NCI-H82 treated with DMSO at 0.1 percent for 48 hours (cell line): ENCODE data around the gene TSN.
"Not testable (repeated sequence)": the region's sequence is repeated elsewhere in the genome, so short reads cannot be mapped to it uniquely, and the experiment has no call there.

Experiments
- DNase-seq: peaks from one replicate; lab custom pipeline; 2025; ENCODE audit not compliant: unreplicated experiment; lab: John Stamatoyannopoulos, UW

TSN gene

DNA sequence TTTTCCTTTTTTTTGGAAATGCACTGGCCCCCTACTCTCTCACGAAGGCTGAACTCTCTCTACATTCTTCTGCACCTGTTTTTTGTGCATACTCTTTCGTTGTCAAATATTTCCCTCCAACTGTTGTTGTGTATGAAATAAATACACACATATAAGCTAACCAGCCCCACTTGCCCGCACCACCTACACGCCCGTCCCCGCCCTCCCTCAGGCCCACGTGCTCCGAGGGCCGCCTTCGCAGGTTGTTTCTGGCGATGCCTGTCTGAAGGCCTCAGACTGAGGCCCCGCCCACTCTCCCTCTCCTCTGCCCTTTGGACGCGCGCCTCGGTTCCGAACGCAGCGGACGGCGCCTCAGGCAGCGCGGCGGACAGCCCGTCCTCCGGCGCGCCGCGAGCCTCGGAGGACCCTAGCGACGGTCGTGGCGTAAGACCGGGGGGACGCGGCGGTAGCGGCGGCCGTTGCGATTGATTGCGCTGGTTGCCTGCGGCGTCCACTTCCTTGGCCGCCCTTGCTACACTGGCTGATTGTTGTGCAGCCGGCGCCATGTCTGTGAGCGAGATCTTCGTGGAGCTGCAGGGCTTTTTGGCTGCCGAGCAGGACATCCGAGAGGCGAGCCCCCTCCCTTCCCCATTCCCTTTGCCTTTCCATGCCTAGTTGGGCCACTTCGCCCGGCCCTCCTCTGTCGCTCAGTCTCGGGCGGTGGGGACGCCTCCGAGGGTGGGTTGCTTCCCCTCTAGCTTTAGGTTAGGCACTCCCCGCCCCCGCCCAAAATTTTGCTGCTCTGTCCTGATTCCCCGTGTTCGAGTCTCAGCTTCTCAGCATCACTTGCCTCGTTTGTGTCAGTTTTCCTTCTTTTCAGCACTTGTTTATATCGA lies at the start of gene TSN:
TSN (plus strand) TSS at position 415 of the 875 bp plus-strand sequence; CDS start at position 544, 129 bp downstream.
- DNase-seq = peak; percentile 94

DNA sequence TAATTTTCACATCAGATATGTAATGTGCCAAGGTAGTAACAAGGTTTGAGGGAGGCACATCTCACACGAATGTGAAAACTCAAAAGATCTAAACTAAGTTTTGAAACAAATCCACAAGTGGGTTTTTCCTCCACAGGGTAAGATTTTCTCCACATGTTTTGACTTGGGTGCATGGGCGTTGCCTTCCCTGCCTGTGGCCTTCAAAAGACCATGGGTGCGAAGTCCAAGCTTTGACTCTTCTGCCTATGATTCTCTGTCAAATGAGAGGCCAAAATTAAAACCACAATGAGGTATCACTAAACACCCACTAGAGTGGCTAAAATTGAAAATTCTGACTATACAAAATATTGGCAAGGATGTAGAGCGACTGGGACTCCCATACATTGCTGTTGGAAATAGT lies 49.5 kb upstream of the TSN start:
- DNase-seq = no peak

DNA sequence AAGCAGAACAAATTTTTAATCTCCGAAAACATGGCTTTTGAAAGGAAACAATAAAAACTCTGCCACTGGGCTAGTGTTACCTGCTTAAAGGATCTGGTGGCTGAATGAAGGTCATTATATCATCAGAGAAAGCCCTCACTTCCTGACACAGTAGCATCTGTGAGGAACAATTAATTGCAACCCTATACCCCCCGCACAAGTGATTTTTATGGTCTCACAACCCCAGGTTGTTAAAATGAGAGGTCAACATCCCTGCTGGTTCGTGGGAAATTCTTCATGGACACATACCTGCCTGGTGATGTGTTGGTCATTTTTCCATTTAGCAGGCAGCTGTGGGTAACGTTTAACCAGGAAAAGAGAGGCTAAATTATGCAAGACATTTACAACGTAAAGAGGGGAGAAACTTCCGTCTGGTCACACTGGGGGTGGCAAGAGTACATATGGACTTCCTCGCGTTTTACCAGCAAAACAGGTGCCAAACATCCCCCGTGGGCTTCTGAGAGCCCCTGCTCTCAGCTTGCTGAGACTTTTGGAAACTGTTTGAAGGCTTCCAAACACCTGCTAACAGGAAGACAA lies 48.0 kb upstream of the TSN start:
- DNase-seq = no peak

DNA sequence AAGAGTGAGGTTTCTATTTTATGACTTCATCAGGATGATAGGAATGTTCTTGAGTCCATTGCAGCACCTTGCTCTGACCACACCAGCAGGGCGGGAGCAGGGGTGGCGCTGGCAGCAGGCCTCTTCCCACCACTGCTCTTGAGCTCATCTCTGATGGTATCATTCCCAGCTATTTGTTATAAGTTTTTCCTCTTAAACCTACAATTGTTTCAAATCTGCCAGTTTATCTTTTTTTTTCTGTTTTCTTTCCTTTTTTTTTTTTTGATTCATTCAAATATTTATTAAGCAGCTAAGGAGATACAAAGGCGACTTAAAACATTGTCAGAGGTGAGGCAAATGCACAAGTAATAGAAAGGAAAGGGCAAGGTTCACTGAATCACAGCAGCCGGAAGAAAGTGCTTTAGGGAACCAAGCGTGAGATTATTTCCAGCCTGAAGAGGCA lies 47.5 kb upstream of the TSN start:
- DNase-seq = no peak

DNA sequence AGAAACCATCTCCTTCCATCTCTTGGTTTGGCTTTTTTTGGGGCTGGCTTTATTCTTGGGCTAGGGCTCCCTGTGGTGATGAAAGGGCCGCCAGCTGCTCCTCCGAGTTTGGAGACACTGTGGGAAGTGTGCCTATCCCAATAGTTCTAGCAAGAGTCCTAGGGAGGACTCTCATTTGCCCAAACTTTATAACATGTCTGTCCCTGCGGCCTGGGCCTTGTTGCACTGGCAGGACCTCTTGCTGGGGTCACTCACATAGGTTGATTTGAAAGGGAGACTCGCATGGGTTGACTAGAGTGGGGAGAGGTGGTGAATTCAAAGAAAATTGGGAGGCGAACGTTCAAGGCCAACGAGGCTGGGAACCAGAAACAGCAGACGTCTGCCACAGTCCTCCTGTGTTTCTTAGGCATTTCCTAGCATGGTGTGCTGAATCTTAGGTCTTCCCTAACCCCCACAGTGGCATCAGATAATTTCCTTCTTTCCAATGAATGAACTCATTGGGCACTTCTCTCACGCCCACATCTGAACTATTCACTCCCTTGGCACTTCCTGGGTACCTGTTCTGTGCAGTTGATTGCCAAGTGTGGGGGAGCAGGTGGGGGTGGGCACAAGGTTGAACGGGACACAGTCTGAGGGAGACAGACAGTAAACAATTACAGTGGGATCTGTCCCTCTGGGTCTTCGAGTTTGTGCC lies 45.5 kb upstream of the TSN start:
- DNase-seq = no peak

DNA sequence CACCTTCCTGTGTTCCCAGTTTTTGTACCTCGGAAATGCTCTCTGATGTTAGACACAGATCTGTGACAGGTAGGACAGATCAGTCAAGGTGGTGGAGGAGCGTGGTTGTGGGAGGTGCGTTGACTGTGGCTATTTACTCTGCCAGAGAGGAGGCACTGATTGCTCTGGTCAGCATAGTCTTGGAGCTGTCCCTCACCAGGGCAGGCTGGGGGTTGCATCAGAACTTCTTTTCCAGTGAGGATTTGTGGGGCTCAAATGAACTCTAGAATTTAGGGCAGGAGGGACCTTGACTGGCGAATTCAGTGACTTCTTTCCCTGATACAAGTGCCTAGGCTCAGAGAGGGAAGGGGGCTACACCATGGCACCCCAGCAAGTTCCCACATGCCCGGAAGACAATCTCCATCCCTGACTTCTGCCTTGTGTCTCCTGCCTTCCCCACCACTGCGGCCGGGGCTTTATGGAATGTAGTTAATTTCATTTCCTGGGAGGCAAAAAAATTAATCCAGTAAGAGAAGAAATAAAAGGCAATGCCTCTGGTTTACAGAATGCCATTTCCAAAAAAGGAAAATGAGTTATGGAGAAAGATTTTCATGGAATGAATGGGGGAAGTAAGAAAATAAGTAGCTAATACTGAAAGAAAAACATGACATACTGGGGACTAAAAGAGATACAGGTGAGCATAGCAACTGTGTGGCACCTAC lies 44.8 kb upstream of the TSN start:
- DNase-seq = no peak

DNA sequence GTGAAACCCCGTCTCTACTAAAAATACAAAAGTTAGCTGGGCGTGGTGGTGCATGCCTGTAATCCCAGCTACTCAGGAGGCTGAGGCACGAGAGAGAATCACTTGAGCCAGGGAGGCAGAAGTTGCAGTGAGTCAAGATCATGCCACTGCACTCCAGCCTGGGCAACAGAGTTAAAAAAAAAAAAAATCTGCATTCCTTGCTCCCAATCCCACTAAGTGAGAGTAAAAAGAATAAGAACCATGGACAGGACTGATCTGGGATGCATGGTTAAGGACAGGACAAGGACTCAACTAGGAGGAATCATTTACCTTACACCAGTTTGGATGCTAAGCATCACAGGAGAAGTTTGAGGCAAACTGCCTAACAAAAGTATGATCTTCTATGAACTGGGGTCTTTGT lies 44.0 kb upstream of the TSN start:
- DNase-seq = not testable (repeated sequence)

DNA sequence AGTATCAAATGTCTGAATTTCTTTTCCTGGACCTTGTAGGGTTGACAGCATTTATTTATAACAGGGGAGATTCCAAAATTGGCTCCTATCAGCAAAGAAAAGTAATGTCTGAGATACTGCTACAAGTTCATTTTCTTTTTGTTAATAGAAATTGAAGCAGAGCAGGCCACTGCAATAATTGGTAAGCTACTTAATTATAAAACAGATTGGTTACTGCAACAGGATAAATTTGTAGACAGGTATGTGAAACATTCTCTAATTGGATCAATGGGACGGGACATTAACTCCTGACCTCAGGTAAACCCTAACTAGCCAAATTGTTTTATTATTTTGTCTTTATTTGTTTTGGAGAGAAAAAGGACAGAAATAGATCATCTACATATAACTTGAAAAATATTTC lies 39.3 kb upstream of the TSN start:
- DNase-seq = peak; percentile 24

DNA sequence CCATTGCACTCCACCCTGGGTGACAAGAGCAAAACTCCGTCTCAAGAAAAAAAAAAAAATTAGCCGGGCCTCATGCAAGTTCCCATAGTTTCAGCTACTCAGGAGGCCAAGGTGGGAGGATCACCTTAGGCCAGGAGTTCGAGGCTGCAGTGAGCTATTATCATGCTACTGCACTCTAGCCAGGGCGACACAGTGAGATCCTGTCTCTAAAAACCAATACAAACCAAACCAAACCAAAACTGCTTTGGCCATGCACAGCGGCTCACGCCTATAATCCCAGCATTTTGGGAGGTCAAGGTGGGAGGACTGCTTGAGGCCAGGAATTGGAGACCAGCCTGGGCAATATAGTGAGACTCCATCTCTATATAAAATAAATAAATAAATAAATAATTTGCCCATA lies 37.9 kb upstream of the TSN start:
- no peak for DNase-seq

DNA sequence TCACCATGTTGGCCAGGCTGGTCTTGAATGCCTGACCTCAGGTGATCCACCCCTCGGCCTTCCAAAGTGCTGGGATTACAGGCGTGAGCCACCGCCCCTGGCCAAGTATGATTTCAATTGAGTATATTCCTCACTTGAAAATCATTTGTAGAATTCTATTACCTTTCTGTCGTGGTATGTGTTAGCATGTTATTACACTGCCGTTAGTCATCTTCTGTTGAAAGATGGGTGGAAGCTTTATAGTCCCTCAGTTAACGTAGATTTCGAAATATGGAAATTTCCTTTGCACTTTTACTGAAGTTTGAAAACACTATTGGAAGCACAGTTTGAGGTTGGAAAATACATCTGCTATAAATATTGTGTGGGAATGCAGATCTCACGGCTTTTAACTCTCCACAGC lies 33.5 kb upstream of the TSN start:
- DNase-seq = no peak

DNA sequence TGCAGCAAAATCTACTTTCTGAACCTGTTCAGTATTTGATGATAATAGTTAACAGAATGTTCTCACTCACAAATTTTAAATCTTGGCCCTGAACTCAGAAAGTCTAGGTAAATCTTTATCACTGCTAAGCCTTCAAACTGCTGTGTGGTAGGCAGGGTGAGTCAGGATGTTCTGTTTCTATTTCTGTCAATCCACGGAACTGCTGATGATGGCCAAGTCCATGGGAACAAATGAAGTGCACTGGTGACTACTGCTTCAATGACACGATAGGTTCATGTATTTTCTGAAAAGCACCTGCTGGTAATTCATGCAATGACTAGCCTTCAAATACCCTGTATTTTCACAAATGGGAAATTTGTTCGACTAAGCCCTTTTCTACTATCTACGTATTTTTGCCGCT lies 33.0 kb upstream of the TSN start:
- no peak for DNase-seq

DNA sequence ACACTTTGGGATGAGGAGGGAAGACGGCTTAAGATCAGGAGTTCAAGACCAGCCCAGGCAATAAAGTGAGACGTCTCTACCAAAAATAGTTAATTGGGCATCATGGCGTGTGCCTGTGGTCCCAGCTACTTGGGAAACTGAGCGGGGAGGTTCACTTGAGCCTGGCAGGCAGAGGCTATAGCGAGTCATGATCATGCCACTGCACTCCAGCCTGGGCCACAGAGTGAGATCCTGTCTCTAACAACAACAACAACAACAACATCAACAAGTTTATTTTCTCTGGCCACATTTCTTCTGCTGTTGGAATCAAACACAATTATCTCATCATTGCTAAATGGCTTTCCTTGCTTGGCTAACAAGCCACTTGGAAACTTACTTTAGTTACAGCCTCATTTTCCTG lies 32.1 kb upstream of the TSN start:
- no peak for DNase-seq

DNA sequence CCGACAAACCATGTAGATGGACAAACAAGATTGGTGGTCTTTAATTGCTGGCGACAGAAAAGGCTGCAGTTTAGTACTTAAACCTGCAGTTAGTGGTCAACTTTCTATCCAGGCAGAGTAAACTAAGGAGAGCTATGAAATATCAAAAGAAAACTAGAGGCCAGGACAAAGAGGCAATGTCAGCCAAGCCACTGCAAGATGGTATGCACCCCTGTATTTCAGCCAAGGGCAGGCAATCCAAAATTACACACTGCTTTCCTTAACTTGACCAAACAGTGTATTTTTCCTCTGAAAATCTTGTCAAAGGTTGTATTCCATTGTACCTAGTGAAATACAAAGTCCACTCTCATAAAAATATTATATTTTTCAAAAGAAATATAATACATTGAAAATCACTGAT lies 28.1 kb upstream of the TSN start:
- no peak for DNase-seq

DNA sequence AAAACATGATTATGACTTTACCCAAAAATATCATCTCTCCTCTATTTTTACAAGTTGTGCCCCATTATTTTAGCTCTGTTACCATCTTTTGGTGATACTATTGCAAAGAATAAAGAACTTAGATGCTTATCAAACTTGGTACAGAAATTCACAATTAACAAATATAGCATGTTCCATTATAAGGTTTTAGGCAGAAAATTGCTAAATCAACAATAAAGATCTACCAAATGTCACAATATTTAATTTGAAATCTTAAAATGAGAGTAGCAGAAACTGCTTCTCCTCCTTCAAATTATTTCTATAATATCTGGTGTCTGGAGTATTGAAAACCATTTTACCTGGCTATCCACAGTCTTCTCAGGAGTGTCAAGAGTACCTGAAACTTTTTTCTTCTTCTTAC lies 27.5 kb upstream of the TSN start:
- DNase-seq = no peak

DNA sequence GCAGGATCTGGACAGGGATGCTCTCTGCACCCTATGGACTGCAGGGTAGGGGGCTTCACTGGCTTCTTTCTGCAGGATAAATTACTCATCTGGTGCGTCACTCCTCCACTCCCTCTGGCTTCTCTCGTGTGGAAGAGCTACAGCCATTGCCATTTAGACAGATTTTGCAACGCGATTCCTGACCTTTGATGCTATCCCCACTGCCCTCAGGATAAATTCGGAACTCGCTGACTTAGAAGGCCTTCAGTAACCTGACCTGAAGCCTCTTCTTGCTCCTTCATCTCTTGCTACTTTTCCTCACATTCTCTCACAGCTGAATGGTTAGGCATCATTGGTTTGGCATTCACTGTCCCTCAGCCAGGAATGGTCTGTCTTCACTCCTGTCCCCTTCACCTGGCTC lies 24.1 kb upstream of the TSN start:
- DNase-seq = no peak

DNA sequence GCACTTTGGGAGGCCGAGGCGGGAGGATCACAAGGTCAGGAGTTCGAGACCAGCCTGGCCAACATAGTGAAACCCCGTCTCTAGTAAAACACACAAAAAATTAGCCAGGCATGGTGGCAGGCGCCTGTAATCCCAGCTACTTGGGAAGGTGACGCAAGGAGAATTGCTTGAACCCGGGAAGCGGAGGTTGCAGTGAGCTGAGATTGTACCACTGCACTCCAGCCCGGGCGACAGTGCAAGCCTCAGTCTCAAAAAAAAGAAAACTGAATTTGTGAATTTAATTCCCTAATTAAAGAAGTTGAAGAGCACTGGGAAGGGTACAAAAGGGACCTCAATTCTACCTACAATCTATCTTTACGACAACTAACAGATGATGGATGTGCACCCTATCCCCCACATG lies 20.9 kb upstream of the TSN start:
- DNase-seq = not testable (repeated sequence)

DNA sequence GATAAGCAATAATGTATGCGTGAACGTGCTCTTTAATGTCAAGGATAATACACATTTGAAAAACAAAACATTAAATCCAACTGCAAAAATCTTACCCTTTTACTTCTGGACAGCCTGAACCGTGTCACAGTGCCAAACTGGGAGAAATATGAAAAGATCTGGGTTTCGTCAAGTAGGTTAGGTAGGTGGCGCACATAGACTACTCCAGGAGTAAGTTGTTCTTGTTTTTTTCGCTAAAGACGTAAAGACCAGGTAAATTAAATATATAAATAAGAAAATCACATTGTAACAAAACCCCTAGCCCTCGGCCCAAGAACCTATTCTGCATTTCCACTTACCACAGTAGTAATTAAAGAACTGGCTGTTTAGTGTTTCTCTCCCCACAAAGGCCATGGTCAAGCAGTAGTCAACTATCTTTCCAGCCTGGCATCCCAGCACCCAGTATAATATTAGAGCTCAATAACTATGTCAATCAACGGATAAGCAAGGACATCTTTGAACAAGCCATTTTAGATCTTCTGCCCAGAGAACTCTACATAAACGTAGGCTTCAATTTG lies 19.9 kb upstream of the TSN start:
- no peak for DNase-seq

DNA sequence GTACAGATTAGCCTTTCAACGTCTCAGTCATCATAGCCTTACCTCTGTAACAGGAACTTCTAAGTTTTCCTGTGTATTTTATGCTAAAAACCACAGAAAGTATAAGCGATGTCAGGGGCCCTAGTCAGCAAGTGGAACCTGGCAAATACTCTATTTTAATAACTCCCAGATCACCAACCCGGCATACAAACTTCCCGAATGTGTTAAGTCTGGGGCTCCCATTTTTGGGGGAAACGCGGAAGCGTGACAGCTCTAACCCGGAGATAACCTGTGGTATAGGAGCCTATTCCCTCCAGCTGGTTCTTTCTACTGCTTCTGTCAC lies 19.4 kb upstream of the TSN start:
- DNase-seq = no peak

DNA sequence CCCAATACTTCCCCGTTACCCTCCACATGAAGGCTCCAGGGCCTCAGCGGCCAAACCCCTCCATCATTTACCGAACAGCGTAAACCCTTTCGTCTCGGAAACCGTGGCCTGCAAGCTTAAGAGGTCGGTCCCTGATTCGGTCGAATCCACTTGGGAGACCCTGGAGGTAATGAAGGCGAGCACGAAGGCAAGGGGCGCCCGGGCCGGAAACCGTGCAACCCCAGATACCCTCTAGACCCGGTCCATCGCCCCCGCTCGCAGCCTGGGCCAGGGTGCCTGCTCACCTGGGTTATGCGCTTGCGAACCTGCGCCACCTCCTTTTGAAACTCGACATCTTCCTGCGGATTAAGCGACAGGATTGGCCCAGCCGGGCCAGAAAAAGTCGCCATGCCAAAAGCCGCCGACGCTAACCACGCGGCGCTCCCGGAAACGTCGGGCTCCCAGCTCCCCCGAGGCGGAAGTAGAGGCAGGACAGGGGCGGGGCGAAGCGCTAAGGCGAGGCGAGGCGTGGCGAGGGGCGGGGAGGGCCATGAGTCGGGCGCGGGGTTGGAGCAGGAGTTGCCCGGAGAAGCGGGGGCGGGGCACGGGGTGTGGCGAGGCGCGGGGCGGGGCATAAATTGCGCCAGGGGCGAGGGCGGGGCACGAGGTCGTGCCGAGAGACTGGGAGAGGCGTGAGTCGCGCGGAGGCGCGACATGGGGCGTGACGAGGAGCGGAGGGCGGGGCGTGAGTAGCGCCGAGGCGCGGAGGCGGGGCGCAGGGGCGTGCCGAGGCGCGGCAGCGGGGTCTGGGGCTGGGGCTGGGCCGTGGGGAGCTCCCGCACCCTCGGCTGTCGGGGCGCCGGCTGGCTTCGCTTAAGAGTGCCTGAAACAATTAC lies 18.8 kb upstream of the TSN start, which contains the start of gene NIFK:
NIFK (minus strand) TSS at position 414 of the 875 bp plus-strand sequence; CDS start at position 389, 25 bp downstream.
- peak; percentile 95 for DNase-seq

DNA sequence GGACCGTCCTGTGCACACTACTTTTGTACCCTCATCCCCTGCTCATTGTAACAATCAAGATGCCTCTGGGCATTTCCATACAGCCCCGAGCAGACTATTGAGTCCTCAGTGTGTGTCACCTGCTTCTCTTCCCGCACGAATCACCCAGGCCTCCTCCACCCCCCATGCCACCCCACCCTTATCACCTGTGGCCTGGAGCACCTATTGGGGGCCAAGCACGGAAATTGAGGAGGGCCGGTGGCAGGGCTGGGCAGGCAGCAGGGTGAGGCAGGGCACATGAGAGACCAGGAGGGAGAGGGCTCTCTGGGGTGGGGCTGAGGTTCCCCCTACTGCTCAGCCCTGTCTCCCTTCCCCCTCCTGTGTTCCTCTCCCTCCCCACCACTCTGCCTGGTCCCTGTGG lies 14.5 kb upstream of the TSN start:
- no peak for DNase-seq
